B cell (primary cell): ENCODE measurements around the gene SHLD1. TPM values are rescaled to one million over a fixed set of nuclear protein-coding genes. Genes with fewer than 3 reads are reported as not detected.

ENCODE experiments used
- ATAC-seq: fragments of 200-7000 bp; cut with Tn5 transposase; one replicate; pipeline ENCODE4 v1.10.0; 2021; ENCODE audit warnings: low read depth, mild to moderate bottlenecking, moderate number of reproducible peaks, moderate library complexity
- CTCF ChIA-PET: fragments of 350-600 bp; sonication (Branson Sonifier 250); formaldehyde crosslinking; loops from one replicate; lab custom pipeline; 2021; ENCODE audit warnings: antibody characterized with exemption, inconsistent platforms; lab: Charles Lee
- POLR2A ChIA-PET: fragments of 350-600 bp; sonication (Branson Sonifier 250); formaldehyde crosslinking; loops from one replicate; lab custom pipeline; 2021; ENCODE audit warnings: antibody characterized with exemption; lab: Charles Lee
- DNase-seq: peaks from one replicate; pipeline ENCODE4 v3.0.0; 2013
- H2AFZ ChIP-seq: 2 replicates; pipeline ENCODE4 v1.6.1; 2012; ENCODE audit warnings: mild to moderate bottlenecking, low read depth, low read length; ENCODE audit not compliant: insufficient read depth, poor library complexity, severe bottlenecking
- H3K27ac ChIP-seq, 2 donors: 1 replicate in 1 of 2; 2 replicates in 1 of 2; pipeline ENCODE4 v1.5.1; 2012 to 2013; ENCODE audit warnings: low read length in 2 of 2, mild to moderate bottlenecking in 2 of 2, moderate library complexity in 1 of 2
- H3K27me3 ChIP-seq, 4 experiments: fragments of 200-600 bp in 1 of 4; sonication (generic) in 1 of 4; replicated peaks in 1 of 4; 1 replicate in 2 of 4; 2 replicates in 2 of 4; pipeline versions ENCODE4 v1.6.1 to v1.7.0; 2013 to 2016; ENCODE audit warnings: low read length in 3 of 4, mild to moderate bottlenecking in 2 of 4, mixed read lengths in 1 of 4, moderate library complexity in 1 of 4; ENCODE audit not compliant: insufficient read depth in 4 of 4, control insufficient read depth in 3 of 4; ENCODE audit errors: control extremely low read depth in 1 of 4
- H3K36me3 ChIP-seq, 2 experiments: replicated peaks in 1 of 2; 1 replicate in 1 of 2; 2 replicates in 1 of 2; pipeline versions ENCODE4 v1.6.1 to v1.7.1; 2013; ENCODE audit warnings: low read length in 1 of 2; ENCODE audit not compliant: insufficient read depth in 2 of 2, control insufficient read depth in 1 of 2; ENCODE audit errors: control extremely low read depth in 1 of 2, extremely low read depth in 1 of 2
- H3K4me1 ChIP-seq, 2 donors: fragments of 200-600 bp in 1 of 2; sonication (generic) in 1 of 2; 1 replicate in 1 of 2; 2 replicates in 1 of 2; pipeline versions ENCODE4 v1.5.1 to v1.6.1; 2013 to 2017; ENCODE audit warnings: low read length in 2 of 2; ENCODE audit not compliant: control insufficient read depth in 2 of 2, insufficient read depth in 2 of 2
- H3K4me2 ChIP-seq: replicated peaks from 2 replicates; pipeline ENCODE3; 2012; ENCODE audit warnings: mild to moderate bottlenecking, low read depth, low read length; ENCODE audit not compliant: poor library complexity, severe bottlenecking
- H3K4me3 ChIP-seq, 5 experiments: fragments of 200-600 bp in 1 of 5; sonication (generic) in 1 of 5; 1 replicate in 3 of 5; 2 replicates in 2 of 5; pipeline versions ENCODE4 v1.5.1 to v1.7.0; 2011 to 2016; ENCODE audit warnings: low read length in 4 of 5, mild to moderate bottlenecking in 4 of 5, low read depth in 2 of 5, control low read depth in 1 of 5, moderate library complexity in 1 of 5; ENCODE audit not compliant: insufficient read depth in 1 of 5; ENCODE audit errors: control extremely low read depth in 1 of 5, extremely low read depth in 1 of 5
- H3K79me2 ChIP-seq: fragments of 200-600 bp; sonication (generic); one replicate; pipeline ENCODE4 v1.6.0; 2016; ENCODE audit warnings: low read length; ENCODE audit not compliant: control insufficient read depth, insufficient read depth
- H3K9ac ChIP-seq: fragments of 200-600 bp; sonication (generic); 2 replicates; pipeline ENCODE4 v1.6.1; 2017; ENCODE audit warnings: mild to moderate bottlenecking, low read length, moderate library complexity
- H3K9me3 ChIP-seq, 3 donors: one replicate each; pipeline versions ENCODE4 v1.6.1 to v1.7.1; 2013; ENCODE audit warnings: low read length in 2 of 3; ENCODE audit not compliant: control insufficient read depth in 2 of 3, insufficient read depth in 1 of 3; ENCODE audit errors: control extremely low read depth in 1 of 3
- H4K20me1 ChIP-seq: 2 replicates; pipeline ENCODE4 v1.6.0; 2012; ENCODE audit warnings: mild to moderate bottlenecking, low read length; ENCODE audit not compliant: insufficient read depth, control insufficient read depth, poor library complexity, severe bottlenecking
- H3K27ac Mint-ChIP-seq: one replicate; pipeline ENCODE4 v1.8.0; 2021; ENCODE audit warnings: mixed read lengths
- H3K27me3 Mint-ChIP-seq: one replicate; pipeline ENCODE4 v1.8.0; 2021; ENCODE audit warnings: mixed read lengths
- H3K4me1 Mint-ChIP-seq: one replicate; pipeline ENCODE4 v1.8.0; 2021; ENCODE audit warnings: mixed read lengths
- H3K4me3 Mint-ChIP-seq: one replicate; pipeline ENCODE4 v1.8.0; 2021; ENCODE audit warnings: mixed read lengths
- H3K9me3 Mint-ChIP-seq: one replicate; pipeline ENCODE4 v1.8.0; 2022; ENCODE audit warnings: mixed read lengths; ENCODE audit not compliant: insufficient read depth
- EZH2 ChIP-seq: IDR thresholded peaks from 2 replicates; pipeline ENCODE4 v1.6.1; 2012; ENCODE audit warnings: borderline replicate concordance, low read depth, mild to moderate bottlenecking, moderate library complexity, low read length; ENCODE audit not compliant: insufficient read depth, poor library complexity, severe bottlenecking
- WGBS: methylation state at CpG from one replicate; pipeline ENCODE4 v1.1.5; 2013; ENCODE audit warnings: missing lambda C conversion rate; ENCODE audit not compliant: insufficient coverage; 5-methylcytosine and 5-hydroxymethylcytosine counted together
- intact Hi-C: fragments of 100-400 bp; cut with micrococcal nuclease; formaldehyde crosslinking; loops from one replicate; pipeline ENCODE4 v1.10.0; 2022
- polyA plus RNA-seq: library from polyadenylated mRNA; depleted of rRNA; stranded (reverse); fragments of >200 nt; gene quantifications from 2 replicates; pipeline ENCODE4 v1.2.3, GENCODE V29; 2012
- total RNA-seq, 2 donors: library from RNA; stranded (reverse); fragments of 120-200 nt in 1 of 2; gene quantifications; 1 replicate in 1 of 2; 2 replicates in 1 of 2; pipeline versions ENCODE4 v1.2.3 to v1.2.4, GENCODE V29; 2013 to 2022
- TF ChIP-seq, protein P1 (sequence below): fragments of 200-600 bp; IDR thresholded peaks from one replicate; pipeline ENCODE4 v1.8.0; 2022; ENCODE audit warnings: antibody characterized with exemption, mild to moderate bottlenecking

Gene SHLD1
- total and polyA plus RNA-seq, 2 donors (not counting 1 experiment from before 2014, with no cell fraction given) = 15.4 to 18.5 TPM

DNA sequence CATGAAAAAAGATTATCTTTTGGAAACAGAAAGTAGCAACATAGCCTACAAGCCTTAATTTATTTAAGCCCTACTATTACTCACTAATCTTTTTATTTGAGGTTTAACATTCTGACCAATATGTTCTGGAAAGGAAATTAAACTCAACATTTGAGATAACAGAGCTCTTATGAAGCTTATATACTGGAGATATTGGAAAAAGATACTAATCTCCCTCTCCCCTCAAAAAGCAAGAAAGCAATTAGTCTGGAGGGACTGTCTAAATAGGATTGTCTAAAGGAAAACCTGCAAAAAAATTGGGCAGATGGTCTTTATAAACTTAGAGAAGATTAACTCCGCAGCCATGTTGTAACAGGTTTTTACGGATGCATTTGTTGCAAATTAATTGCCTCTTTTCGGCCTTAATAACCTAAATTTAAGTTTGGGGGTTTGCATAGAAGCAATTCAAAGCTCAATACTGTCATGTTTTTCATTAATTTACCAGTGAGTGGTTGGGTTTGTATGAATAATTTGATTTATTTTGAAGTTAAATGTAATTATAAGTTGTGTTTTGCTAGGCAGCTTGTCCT, 79.1 kb downstream of the SHLD1 start:
- Mint-ChIP-seq H3K9me3 (no peaks in the 10 kb centered on the region), H3K27me3 (no peaks in the 10 kb centered on the region), H3K4me1 (no peaks in the 10 kb centered on the region), H3K4me3 (no peak overlapping the region), H3K27ac (no peak overlapping the region)
- Histone ChIP-seq H4K20me1 (peaks cover 9% of the 10 kb centered on the region), H3K27me3 (no peaks in the 10 kb centered on the region), H3K27ac (no peak overlapping the region), H3K79me2 (peaks cover 4% of the 10 kb centered on the region), H3K4me2 (no peak overlapping the region), H3K36me3 (peaks cover 0 to 3% of the 10 kb centered on the region in 2 experiments), H3K4me1 (no peaks in the 10 kb centered on the region), H3K4me3 (no peak overlapping the region), H3K9me3 (peaks cover 0 to 3% (median 0%) of the 10 kb centered on the region in 3 donors), H3K9ac (no peak overlapping the region), H2AFZ (no peak overlapping the region)
- DNase-seq = no peak
- 100% methylated on average over 1 of the region's 3 CpGs for WGBS
- no peak for ATAC-seq
- TF ChIP-seq, protein P1, sequence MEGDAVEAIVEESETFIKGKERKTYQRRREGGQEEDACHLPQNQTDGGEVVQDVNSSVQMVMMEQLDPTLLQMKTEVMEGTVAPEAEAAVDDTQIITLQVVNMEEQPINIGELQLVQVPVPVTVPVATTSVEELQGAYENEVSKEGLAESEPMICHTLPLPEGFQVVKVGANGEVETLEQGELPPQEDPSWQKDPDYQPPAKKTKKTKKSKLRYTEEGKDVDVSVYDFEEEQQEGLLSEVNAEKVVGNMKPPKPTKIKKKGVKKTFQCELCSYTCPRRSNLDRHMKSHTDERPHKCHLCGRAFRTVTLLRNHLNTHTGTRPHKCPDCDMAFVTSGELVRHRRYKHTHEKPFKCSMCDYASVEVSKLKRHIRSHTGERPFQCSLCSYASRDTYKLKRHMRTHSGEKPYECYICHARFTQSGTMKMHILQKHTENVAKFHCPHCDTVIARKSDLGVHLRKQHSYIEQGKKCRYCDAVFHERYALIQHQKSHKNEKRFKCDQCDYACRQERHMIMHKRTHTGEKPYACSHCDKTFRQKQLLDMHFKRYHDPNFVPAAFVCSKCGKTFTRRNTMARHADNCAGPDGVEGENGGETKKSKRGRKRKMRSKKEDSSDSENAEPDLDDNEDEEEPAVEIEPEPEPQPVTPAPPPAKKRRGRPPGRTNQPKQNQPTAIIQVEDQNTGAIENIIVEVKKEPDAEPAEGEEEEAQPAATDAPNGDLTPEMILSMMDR = no peak
- TF ChIP-seq EZH2 = no peak
- ChIA-PET CTCF (no interaction called here), POLR2A (no interaction called here)
- intact Hi-C loops = no loop called here

DNA sequence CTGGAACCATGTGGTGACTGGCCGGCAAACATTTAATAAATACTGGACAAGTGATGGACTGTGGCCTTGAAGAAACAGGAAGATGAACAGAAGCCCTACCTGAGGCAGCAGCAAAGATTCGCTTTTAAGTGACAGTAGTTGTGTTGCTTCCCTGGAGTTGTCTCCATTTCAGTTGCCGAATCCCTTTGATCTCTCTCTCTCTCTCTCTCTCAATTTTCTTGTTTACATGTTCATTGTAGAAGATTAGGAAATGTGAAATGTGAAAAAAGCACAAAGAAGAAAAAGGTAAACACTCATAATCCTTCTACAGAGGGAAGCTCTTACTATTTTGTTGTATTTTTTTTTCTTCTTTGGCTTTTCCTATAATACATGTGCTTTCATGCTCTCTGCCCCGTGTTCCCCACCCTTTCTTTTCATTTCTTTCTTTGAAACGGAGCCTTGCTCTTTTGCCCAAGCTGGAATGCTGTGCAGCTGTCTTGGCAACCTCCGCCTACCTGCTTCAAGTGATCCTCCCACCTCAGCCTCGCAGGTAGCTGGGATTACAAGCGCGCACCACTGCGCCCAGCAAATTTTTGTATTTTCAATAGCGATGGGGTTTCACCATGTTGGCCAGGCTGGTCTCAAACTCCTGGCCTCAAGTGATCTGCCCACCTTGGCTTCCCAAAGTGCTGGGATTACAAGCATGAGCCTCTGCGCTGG, 81.5 kb downstream of the SHLD1 start:
- H3K4me1 Mint-ChIP-seq = peaks cover 9% of the 10 kb centered on the region
- CTCF ChIA-PET = no interaction called here
- no peak for TF ChIP-seq EZH2
- TF ChIP-seq, protein P1 = no peak
- H3K36me3 ChIP-seq = peaks cover 0 to 9% of the 10 kb centered on the region in 2 experiments
- no peak for ATAC-seq
- DNase-seq = no peak
- H3K4me1 ChIP-seq = peaks cover 0 to 4% of the 10 kb centered on the region in 2 donors
- H3K79me2 ChIP-seq = peaks cover 4% of the 10 kb centered on the region
- no peak overlapping the region for H3K4me3 ChIP-seq
- H2AFZ ChIP-seq = no peak overlapping the region
- no peaks in the 10 kb centered on the region for H3K27me3 ChIP-seq
- no peak overlapping the region for H3K27ac Mint-ChIP-seq
- POLR2A ChIA-PET = interaction anchor here (0.5 kb wide), 1 partner anchor 32 kb away, joined by 6 read pairs; no protein-coding TSS in a partner anchor
- no peak overlapping the region for H3K4me2 ChIP-seq
- H3K9me3 Mint-ChIP-seq = no peaks in the 10 kb centered on the region
- H3K4me3 Mint-ChIP-seq = no peak overlapping the region
- H3K9me3 ChIP-seq = peaks cover 0 to 7% (median 0%) of the 10 kb centered on the region in 3 donors
- no peak overlapping the region for H3K9ac ChIP-seq
- H3K27me3 Mint-ChIP-seq = no peaks in the 10 kb centered on the region
- intact Hi-C loops = no loop called here
- no peak overlapping the region for H3K27ac ChIP-seq
- peaks cover 6% of the 10 kb centered on the region for H4K20me1 ChIP-seq
- WGBS = 97% methylated on average over 9 of the region's 12 CpGs
